Skeletal muscle cell (primary cell): ENCODE data around the gene ZNF563.
"Not testable (repeated sequence)": the region's sequence is repeated elsewhere in the genome, so short reads cannot be mapped to it uniquely, and the experiment has no call there.

Source experiments
- DNase-seq: peaks from one replicate; pipeline ENCODE4 v3.0.0-alpha.2; 2010; ENCODE audit warnings: low read depth
- H3K4me3 ChIP-seq: 2 replicates; pipeline ENCODE4 v1.5.1; 2011; ENCODE audit warnings: low read depth, mild to moderate bottlenecking, control low read depth, low read length, moderate library complexity

ZNF563 gene

GRCh38 chr19:12333162-12334159 lies at the start of gene ZNF563:
ZNF563 (minus strand) TSS chr19:12333633; CDS start chr19:12333482, 151 bp downstream.
- peak; percentile 64 for DNase-seq
- peak within 1 kb of the TSS; percentile 79 for H3K4me3 ChIP-seq

GRCh38 chr19:12380444-12380737 lies 47.0 kb upstream of the ZNF563 start:
- H3K4me3 ChIP-seq: no peak overlapping the region
- no peak for DNase-seq

GRCh38 chr19:12379732-12380443 lies 46.5 kb upstream of the ZNF563 start:
- no peak for DNase-seq
- no peak overlapping the region for H3K4me3 ChIP-seq

GRCh38 chr19:12374026-12374425 lies 40.6 kb upstream of the ZNF563 start:
- DNase-seq: no peak
- H3K4me3 ChIP-seq: no peak overlapping the region

- DNase-seq: peak; percentile 79
- peak within 1 kb of the TSS; percentile 86 for H3K4me3 ChIP-seq
Measured at GRCh38 chr19:12365236-12366162, 32.1 kb upstream of the ZNF563 start, which contains the start of gene ZNF442. ZNF442 (minus strand) TSS chr19:12365683; CDS start chr19:12363631, 2,052 bp downstream.

- DNase-seq: no peak
- peak overlapping the region; percentile 86 for H3K4me3 ChIP-seq
Measured at GRCh38 chr19:12364391-12365235, 31.2 kb upstream of the ZNF563 start.

- DNase-seq, H3K4me3 ChIP-seq: not testable (repeated sequence)
Measured at GRCh38 chr19:12362236-12362635, 28.8 kb upstream of the ZNF563 start.

GRCh38 chr19:12353375-12353774 lies 19.9 kb upstream of the ZNF563 start:
- no peak for DNase-seq
- H3K4me3 ChIP-seq: no peak overlapping the region

GRCh38 chr19:12350890-12351197 lies 17.4 kb upstream of the ZNF563 start:
- H3K4me3 ChIP-seq: no peak overlapping the region
- DNase-seq: no peak

- no peak for DNase-seq
- no peak overlapping the region for H3K4me3 ChIP-seq
Measured at GRCh38 chr19:12350185-12350889, 16.9 kb upstream of the ZNF563 start.

- no peak overlapping the region for H3K4me3 ChIP-seq
- DNase-seq: no peak
Measured at GRCh38 chr19:12346896-12347295, 13.5 kb upstream of the ZNF563 start.

- H3K4me3 ChIP-seq: no peak overlapping the region
- no peak for DNase-seq
Measured at GRCh38 chr19:12345197-12345596, 11.8 kb upstream of the ZNF563 start.

GRCh38 chr19:12331211-12331941 lies 2.1 kb downstream of the ZNF563 start:
- no peak for DNase-seq
- no peak overlapping the region for H3K4me3 ChIP-seq

GRCh38 chr19:12330340-12330739 lies 3.1 kb downstream of the ZNF563 start:
- no peak overlapping the region for H3K4me3 ChIP-seq
- DNase-seq: no peak

GRCh38 chr19:12325690-12326089 lies 7.7 kb downstream of the ZNF563 start:
- no peak overlapping the region for H3K4me3 ChIP-seq
- DNase-seq: no peak

GRCh38 chr19:12318782-12319413 lies 14.5 kb downstream of the ZNF563 start:
- no peak overlapping the region for H3K4me3 ChIP-seq
- no peak for DNase-seq

GRCh38 chr19:12314553-12314952 lies 18.9 kb downstream of the ZNF563 start:
- DNase-seq: no peak

More at GRCh38 chr19:12314553-12314952, 18.9 kb downstream of the ZNF563 start:
- no peak overlapping the region for H3K4me3 ChIP-seq
